Fibroblast of mammary gland (primary cell): Measurements from ENCODE around the gene EML5.

Experiments
- DNase-seq: peaks from one replicate; pipeline ENCODE4 v3.0.0-alpha.2; 2010; ENCODE audit warnings: low read depth
- H3K4me3 ChIP-seq: 2 replicates; pipeline ENCODE4 v1.5.1; 2011; ENCODE audit warnings: low read depth, mild to moderate bottlenecking, low read length, moderate library complexity; ENCODE audit not compliant: control insufficient read depth
- CTCF ChIP-seq: conservative IDR thresholded peaks from 2 replicates; pipeline ENCODE4 v1.5.1; 2011; ENCODE audit warnings: low read depth, low read length, inconsistent platforms; ENCODE audit not compliant: control insufficient read depth, insufficient read depth

Gene EML5

GRCh38 chr14:88792473-88793258 lies at the start of gene EML5:
TSS of gene EML5 (minus strand) at chr14:88792953. CDS start at chr14:88792503, 450 bp downstream.
- peak; percentile 28 for TF ChIP-seq CTCF
- H3K4me3 ChIP-seq = peak within 1 kb of the TSS; percentile 58
- peak; percentile 36 for DNase-seq

GRCh38 chr14:88842414-88842813 lies 49.7 kb upstream of the EML5 start:
- no peak for DNase-seq
- TF ChIP-seq CTCF = no peak
- no peak overlapping the region for H3K4me3 ChIP-seq

- no peak for TF ChIP-seq CTCF
- DNase-seq = peak; percentile 31
These were observed 49.0 kb upstream of the EML5 start for GRCh38 chr14:88841741-88842140.

GRCh38 chr14:88840926-88841325 lies 48.2 kb upstream of the EML5 start:
- no peak overlapping the region for H3K4me3 ChIP-seq
- DNase-seq = no peak
- TF ChIP-seq CTCF = no peak

More at GRCh38 chr14:88841741-88842140, 49.0 kb upstream of the EML5 start:
- H3K4me3 ChIP-seq = no peak overlapping the region

GRCh38 chr14:88838015-88838414 lies 45.3 kb upstream of the EML5 start:
- H3K4me3 ChIP-seq = no peak overlapping the region
- TF ChIP-seq CTCF = no peak
- no peak for DNase-seq

GRCh38 chr14:88837495-88837894 lies 44.7 kb upstream of the EML5 start:
- no peak overlapping the region for H3K4me3 ChIP-seq
- no peak for DNase-seq
- no peak for TF ChIP-seq CTCF
